Adipocyte (in vitro differentiated cells): ENCODE measurements around the gene DMD.

ENCODE experiments used
- DNase-seq: peaks from one replicate; pipeline ENCODE4 v3.0.0-alpha.2; 2015; ENCODE audit warnings: low read depth
- H3K27me3 ChIP-seq: replicated peaks from 2 replicates; pipeline ENCODE4 v1.7.0; 2013; ENCODE audit warnings: mild to moderate bottlenecking, low read length, moderate library complexity; ENCODE audit not compliant: control insufficient read depth, insufficient read depth
- H3K36me3 ChIP-seq: 2 replicates; pipeline ENCODE4 v1.7.0; 2013; ENCODE audit warnings: low read length, mild to moderate bottlenecking, moderate library complexity; ENCODE audit not compliant: control insufficient read depth, insufficient read depth, severe bottlenecking
- H3K4me1 ChIP-seq: 2 replicates; pipeline ENCODE4 v1.7.0; 2013; ENCODE audit warnings: mild to moderate bottlenecking, low read length, moderate library complexity; ENCODE audit not compliant: control insufficient read depth, insufficient read depth
- H3K4me3 ChIP-seq: 2 replicates; pipeline ENCODE4 v1.7.0; 2013; ENCODE audit warnings: mild to moderate bottlenecking, low read length, moderate library complexity
- H3K9ac ChIP-seq: 2 replicates; pipeline ENCODE4 v1.7.0; 2013; ENCODE audit warnings: mild to moderate bottlenecking, low read length, moderate library complexity
- H3K9me3 ChIP-seq: 2 replicates; pipeline ENCODE4 v1.7.0; 2013; ENCODE audit warnings: mild to moderate bottlenecking, low read length, moderate library complexity; ENCODE audit not compliant: control insufficient read depth

DMD gene

GRCh38 chrX:33211356-33212260, at the start of gene DMD:
DMD (minus strand) TSS chrX:33211549; CDS start chrX:33211312, 237 bp downstream.
- no peaks in the 10 kb centered on the region for H3K27me3 ChIP-seq
- H3K4me3 ChIP-seq: peak within 1 kb of the TSS; percentile 85
- DNase-seq: no peak
- H3K36me3 ChIP-seq: no peaks in the 10 kb centered on the region
- peaks cover 6% of the 10 kb centered on the region for H3K9me3 ChIP-seq
- H3K9ac ChIP-seq: peak within 1 kb of the TSS; percentile 90
- peaks cover 10% of the 10 kb centered on the region for H3K4me1 ChIP-seq

GRCh38 chrX:33252306-33252825, 41.0 kb upstream of the DMD start:
- H3K27me3 ChIP-seq: no peaks in the 10 kb centered on the region
- H3K4me3 ChIP-seq: no peak overlapping the region
- DNase-seq: no peak
- no peak overlapping the region for H3K9ac ChIP-seq
- H3K4me1 ChIP-seq: no peaks in the 10 kb centered on the region
- H3K36me3 ChIP-seq: no peaks in the 10 kb centered on the region
- no peaks in the 10 kb centered on the region for H3K9me3 ChIP-seq

GRCh38 chrX:33218819-33219218, 7.5 kb upstream of the DMD start:
- no peak overlapping the region for H3K9ac ChIP-seq
- no peak overlapping the region for H3K4me3 ChIP-seq
- H3K4me1 ChIP-seq: no peaks in the 10 kb centered on the region
- no peaks in the 10 kb centered on the region for H3K27me3 ChIP-seq
- peaks cover 6% of the 10 kb centered on the region for H3K9me3 ChIP-seq
- H3K36me3 ChIP-seq: no peaks in the 10 kb centered on the region
- DNase-seq: no peak

GRCh38 chrX:33210156-33210555, 1.2 kb downstream of the DMD start:
- no peak for DNase-seq
- Histone ChIP-seq H3K9me3 (peaks cover under 1% of the 10 kb centered on the region), H3K4me3 (peak overlapping the region; percentile 85), H3K4me1 (peaks cover 10% of the 10 kb centered on the region), H3K36me3 (no peaks in the 10 kb centered on the region), H3K27me3 (no peaks in the 10 kb centered on the region), H3K9ac (peak overlapping the region; percentile 90)

GRCh38 chrX:33207056-33207455, 4.3 kb downstream of the DMD start:
- no peak for DNase-seq
- Histone ChIP-seq H3K9ac (no peak overlapping the region), H3K36me3 (no peaks in the 10 kb centered on the region), H3K4me1 (peaks cover 10% of the 10 kb centered on the region), H3K27me3 (no peaks in the 10 kb centered on the region), H3K9me3 (no peaks in the 10 kb centered on the region), H3K4me3 (peak overlapping the region; percentile 85)

- peaks cover 10% of the 10 kb centered on the region for H3K4me1 ChIP-seq
- H3K27me3 ChIP-seq: no peaks in the 10 kb centered on the region
- no peak for DNase-seq
- no peaks in the 10 kb centered on the region for H3K9me3 ChIP-seq
- H3K36me3 ChIP-seq: no peaks in the 10 kb centered on the region
- peak overlapping the region; percentile 61 for H3K4me3 ChIP-seq
- H3K9ac ChIP-seq: peak overlapping the region; percentile 40
Measured at GRCh38 chrX:33205321-33205720, 6.0 kb downstream of the DMD start.

GRCh38 chrX:33204889-33205288, 6.5 kb downstream of the DMD start:
- Histone ChIP-seq H3K9ac (peak overlapping the region; percentile 40), H3K4me3 (peak overlapping the region; percentile 61), H3K9me3 (no peaks in the 10 kb centered on the region), H3K36me3 (no peaks in the 10 kb centered on the region), H3K4me1 (peaks cover 10% of the 10 kb centered on the region), H3K27me3 (no peaks in the 10 kb centered on the region)
- no peak for DNase-seq

- H3K9ac ChIP-seq: no peak overlapping the region
- peaks cover 16% of the 10 kb centered on the region for H3K4me1 ChIP-seq
- no peak for DNase-seq
Measured at GRCh38 chrX:33198561-33199279, 12.6 kb downstream of the DMD start.

GRCh38 chrX:33195698-33196097, 15.7 kb downstream of the DMD start:
- no peaks in the 10 kb centered on the region for H3K36me3 ChIP-seq
- H3K9me3 ChIP-seq: peaks cover 4% of the 10 kb centered on the region
- H3K27me3 ChIP-seq: no peaks in the 10 kb centered on the region
- peak overlapping the region; percentile 76 for H3K9ac ChIP-seq
- peak overlapping the region; percentile 66 for H3K4me3 ChIP-seq
- H3K4me1 ChIP-seq: peaks cover 16% of the 10 kb centered on the region
- DNase-seq: no peak

More at GRCh38 chrX:33198561-33199279, 12.6 kb downstream of the DMD start:
- no peaks in the 10 kb centered on the region for H3K27me3 ChIP-seq
- peaks cover 4% of the 10 kb centered on the region for H3K9me3 ChIP-seq
- H3K36me3 ChIP-seq: no peaks in the 10 kb centered on the region
- no peak overlapping the region for H3K4me3 ChIP-seq

GRCh38 chrX:33194876-33195433, 16.4 kb downstream of the DMD start:
- H3K27me3 ChIP-seq: no peaks in the 10 kb centered on the region
- peak overlapping the region; percentile 66 for H3K4me3 ChIP-seq
- H3K9ac ChIP-seq: peak overlapping the region; percentile 76
- DNase-seq: no peak
- peaks cover 4% of the 10 kb centered on the region for H3K9me3 ChIP-seq
- H3K36me3 ChIP-seq: no peaks in the 10 kb centered on the region
- H3K4me1 ChIP-seq: peaks cover 18% of the 10 kb centered on the region

- peaks cover 4% of the 10 kb centered on the region for H3K9me3 ChIP-seq
- DNase-seq: no peak
- no peaks in the 10 kb centered on the region for H3K36me3 ChIP-seq
- peak overlapping the region; percentile 66 for H3K4me3 ChIP-seq
- H3K4me1 ChIP-seq: peaks cover 19% of the 10 kb centered on the region
- no peaks in the 10 kb centered on the region for H3K27me3 ChIP-seq
- H3K9ac ChIP-seq: peak overlapping the region; percentile 49
Measured at GRCh38 chrX:33194289-33194688, 17.1 kb downstream of the DMD start.
